SKM-1 (cell line): ENCODE data around the gene CAMSAP1.

ENCODE experiments used
- DNase-seq: peaks from one replicate; lab custom pipeline; 2025; ENCODE audit not compliant: unreplicated experiment; lab: John Stamatoyannopoulos, UW

CAMSAP1 gene

GRCh38 chr9:135847833-135848232 is 59.5 kb downstream of the CAMSAP1 start:
- no peak for DNase-seq

- DNase-seq = no peak
These were observed 66.8 kb downstream of the CAMSAP1 start for GRCh38 chr9:135840539-135840938.

GRCh38 chr9:135840107-135840506 is 67.2 kb downstream of the CAMSAP1 start:
- no peak for DNase-seq

- DNase-seq = no peak
These were observed 67.8 kb downstream of the CAMSAP1 start for GRCh38 chr9:135839516-135839915.

- no peak for DNase-seq
These were observed 72.2 kb downstream of the CAMSAP1 start for GRCh38 chr9:135835131-135835530.

GRCh38 chr9:135833864-135834263 is 73.5 kb downstream of the CAMSAP1 start:
- no peak for DNase-seq

GRCh38 chr9:135830496-135830895 is 76.8 kb downstream of the CAMSAP1 start:
- DNase-seq = no peak

- no peak for DNase-seq
These were observed 78.7 kb downstream of the CAMSAP1 start for GRCh38 chr9:135828656-135829055.

GRCh38 chr9:135827866-135828580 is 79.3 kb downstream of the CAMSAP1 start:
- DNase-seq = no peak

GRCh38 chr9:135827301-135827700 is 80.0 kb downstream of the CAMSAP1 start:
- no peak for DNase-seq

- no peak for DNase-seq
These were observed 81.2 kb downstream of the CAMSAP1 start for GRCh38 chr9:135826188-135826545.

GRCh38 chr9:135825435-135826187 is 81.7 kb downstream of the CAMSAP1 start:
- no peak for DNase-seq

- no peak for DNase-seq
These were observed 84.3 kb downstream of the CAMSAP1 start for GRCh38 chr9:135823036-135823435.

- DNase-seq = no peak
These were observed 85.0 kb downstream of the CAMSAP1 start for GRCh38 chr9:135822374-135822755.

GRCh38 chr9:135821733-135822373 is 85.5 kb downstream of the CAMSAP1 start:
- no peak for DNase-seq

- no peak for DNase-seq
These were observed 86.2 kb downstream of the CAMSAP1 start for GRCh38 chr9:135821116-135821515.

GRCh38 chr9:135820661-135821060 is 86.7 kb downstream of the CAMSAP1 start:
- DNase-seq = no peak

GRCh38 chr9:135819905-135820304 is 87.4 kb downstream of the CAMSAP1 start:
- no peak for DNase-seq

- no peak for DNase-seq
These were observed 88.4 kb downstream of the CAMSAP1 start for GRCh38 chr9:135818718-135819475.

- no peak for DNase-seq
These were observed 89.2 kb downstream of the CAMSAP1 start for GRCh38 chr9:135817951-135818717.

- DNase-seq = no peak
These were observed 90.7 kb downstream of the CAMSAP1 start for GRCh38 chr9:135816651-135816970.
